Activated CD8-positive, alpha-beta memory T cell treated with anti-CD3 and anti-CD28 coated beads, Interleukin-2, amount 10 ng/mL, durations not matched to agents 7 days and 5 days (primary cell): Measurements from ENCODE around the gene SLC39A13. TPM values are rescaled to one million over a fixed set of nuclear protein-coding genes. Genes with fewer than 3 reads are reported as not detected.
A peak's percentile ranks its signal among the peaks of the same experiment; 100 is the strongest.

ENCODE experiments used
- ATAC-seq: fragments of 150-1000 bp; cut with Tn5 transposase; one replicate; pipeline ENCODE4 v1.10.0; 2021; ENCODE audit warnings: moderate library complexity
- CTCF ChIA-PET: fragments of 350-600 bp; sonication (Branson Sonifier 250); formaldehyde crosslinking; loops from one replicate; lab custom pipeline; 2021; ENCODE audit warnings: antibody characterized with exemption; lab: Charles Lee
- DNase-seq: peaks from one replicate; pipeline ENCODE4 v3.0.0-alpha.2; 2020
- H3K27ac Mint-ChIP-seq: one replicate; pipeline ENCODE4 v1.8.0; 2021; ENCODE audit warnings: mild to moderate bottlenecking, mixed read lengths
- H3K27me3 Mint-ChIP-seq: one replicate; pipeline ENCODE4 v1.8.0; 2021; ENCODE audit warnings: mixed read lengths
- H3K36me3 Mint-ChIP-seq: one replicate; pipeline ENCODE4 v1.8.0; 2021; ENCODE audit warnings: mild to moderate bottlenecking, mixed read lengths
- H3K4me1 Mint-ChIP-seq: one replicate; pipeline ENCODE4 v1.8.0; 2021; ENCODE audit warnings: mixed read lengths
- H3K4me3 Mint-ChIP-seq: one replicate; pipeline ENCODE4 v1.8.0; 2021; ENCODE audit warnings: mild to moderate bottlenecking, moderate library complexity, mixed read lengths
- H3K9me3 Mint-ChIP-seq: one replicate; pipeline ENCODE4 v1.8.0; 2022; ENCODE audit warnings: low read depth, mixed read lengths
- total RNA-seq, 2 experiments: library from RNA; stranded (reverse); gene quantifications; one replicate each; pipeline ENCODE4 v1.2.3, GENCODE V29; 2021

SLC39A13 gene
- total RNA-seq, 2 experiments from 2014 or later, result 18.2 to 22.1 TPM

DNA sequence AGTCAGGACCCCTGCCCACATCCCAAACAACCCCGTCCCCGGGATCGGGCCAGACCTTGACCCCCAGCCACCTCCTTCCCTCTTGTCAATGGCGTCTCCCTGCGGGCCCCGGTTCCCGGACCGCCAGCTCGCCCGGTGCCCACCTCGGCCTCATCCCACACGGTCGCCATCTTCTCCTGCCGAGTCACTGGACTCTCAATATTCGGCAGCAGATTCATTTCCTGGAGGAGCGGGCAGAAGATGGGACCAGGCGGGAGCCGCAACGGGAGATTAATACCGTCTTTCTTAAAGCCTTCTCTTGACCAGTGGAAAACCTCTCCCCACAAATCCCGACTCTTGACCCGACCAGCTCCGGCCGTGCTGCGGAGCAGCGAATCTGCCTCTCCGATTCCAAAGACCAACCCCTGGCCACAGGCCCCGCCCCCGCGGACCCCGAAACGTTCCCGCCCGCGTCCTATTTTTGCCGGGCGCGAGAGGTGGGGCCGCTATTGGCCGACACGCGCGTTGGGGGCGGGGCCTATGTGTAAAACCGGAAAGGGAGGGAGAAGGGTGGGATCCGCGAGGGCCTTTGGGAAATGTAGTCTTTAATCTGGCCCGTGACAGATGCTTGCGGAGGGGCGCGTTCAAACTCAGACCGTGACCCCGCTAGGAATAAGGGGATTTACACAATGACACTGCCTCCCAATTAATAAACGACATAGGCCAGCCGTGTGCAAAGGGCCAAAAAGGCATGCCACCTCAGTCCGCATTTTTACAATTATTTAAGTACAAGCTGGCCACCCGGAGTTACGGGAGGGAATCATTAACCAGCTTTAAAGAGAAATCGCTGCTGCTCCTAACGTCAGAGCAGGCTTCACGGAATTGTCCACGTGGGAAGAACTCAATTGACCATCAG lies 17.9 kb downstream of the SLC39A13 start, which contains the start of gene PSMC3:
Gene PSMC3 (minus strand): TSS at position 378 of the 895 bp plus-strand sequence. CDS start 160 bp downstream, at position 218.
- Mint-ChIP-seq H3K27me3 (no peaks in the 10 kb centered on the region), H3K9me3 (no peaks in the 10 kb centered on the region), H3K4me1 (peaks cover 31% of the 10 kb centered on the region), H3K27ac (peak within 1 kb of the TSS; percentile 100), H3K4me3 (peak within 1 kb of the TSS; percentile 100), H3K36me3 (peaks cover 32% of the 10 kb centered on the region)
- DNase-seq (peak; percentile 99), ATAC-seq (peak; percentile 97)
- CTCF ChIA-PET, result interaction anchor here (1.2 to 8.2 kb wide), 4 partner anchors 15 to 127 kb away, joined by 4 to 78 read pairs (median 10); partner anchors contain the start of gene SLC39A13

- CTCF ChIA-PET, result no interaction called here
- H3K4me1 Mint-ChIP-seq, result peaks cover 12% of the 10 kb centered on the region
Measured at GRCh38 chr11:47430524-47430923, 22.1 kb downstream of the SLC39A13 start.

GRCh38 chr11:47431356-47432083 lies 23.1 kb downstream of the SLC39A13 start:
- no peaks in the 10 kb centered on the region for H3K27me3 Mint-ChIP-seq
- CTCF ChIA-PET, result interaction anchor here (1.1 to 2.6 kb wide), 2 partner anchors 19 to 22 kb away, joined by 3 to 6 read pairs; no protein-coding TSS in a partner anchor
- no peaks in the 10 kb centered on the region for H3K36me3 Mint-ChIP-seq
- no peak overlapping the region for H3K27ac Mint-ChIP-seq
- H3K9me3 Mint-ChIP-seq, result no peaks in the 10 kb centered on the region
- H3K4me1 Mint-ChIP-seq, result peaks cover 7% of the 10 kb centered on the region
- ATAC-seq (no peak), DNase-seq (no peak)
- H3K4me3 Mint-ChIP-seq, result no peak overlapping the region

More at GRCh38 chr11:47430524-47430923, 22.1 kb downstream of the SLC39A13 start:
- H3K27me3 Mint-ChIP-seq, result no peaks in the 10 kb centered on the region
- no peaks in the 10 kb centered on the region for H3K9me3 Mint-ChIP-seq
- DNase-seq, result no peak
- peaks cover 4% of the 10 kb centered on the region for H3K36me3 Mint-ChIP-seq
- no peak for ATAC-seq
- no peak overlapping the region for H3K4me3 Mint-ChIP-seq
- H3K27ac Mint-ChIP-seq, result no peak overlapping the region

- CTCF ChIA-PET, result interaction anchor here (2.6 kb wide), 1 partner anchor 21 kb away, joined by 6 read pairs; no protein-coding TSS in a partner anchor
Measured at GRCh38 chr11:47433157-47433556, 24.8 kb downstream of the SLC39A13 start.

GRCh38 chr11:47434011-47434786 lies 25.8 kb downstream of the SLC39A13 start:
- CTCF ChIA-PET, result interaction anchor here (0.7 to 0.9 kb wide), 2 partner anchors 10 to 94 kb away, joined by 3 read pairs; no protein-coding TSS in a partner anchor
- no peak overlapping the region for H3K27ac Mint-ChIP-seq

More at GRCh38 chr11:47433157-47433556, 24.8 kb downstream of the SLC39A13 start:
- ATAC-seq (no peak), DNase-seq (no peak)
- no peaks in the 10 kb centered on the region for H3K27me3 Mint-ChIP-seq
- H3K4me1 Mint-ChIP-seq, result no peaks in the 10 kb centered on the region
- H3K9me3 Mint-ChIP-seq, result no peaks in the 10 kb centered on the region
- no peaks in the 10 kb centered on the region for H3K36me3 Mint-ChIP-seq
- H3K27ac Mint-ChIP-seq, result no peak overlapping the region
- H3K4me3 Mint-ChIP-seq, result no peak overlapping the region

GRCh38 chr11:47435687-47436086 lies 27.3 kb downstream of the SLC39A13 start:
- CTCF ChIA-PET, result no interaction called here

More at GRCh38 chr11:47434011-47434786, 25.8 kb downstream of the SLC39A13 start:
- Mint-ChIP-seq H3K27me3 (no peaks in the 10 kb centered on the region), H3K4me1 (no peaks in the 10 kb centered on the region), H3K4me3 (no peak overlapping the region), H3K36me3 (no peaks in the 10 kb centered on the region), H3K9me3 (no peaks in the 10 kb centered on the region)
- DNase-seq (no peak), ATAC-seq (no peak)

GRCh38 chr11:47436726-47437125 lies 28.3 kb downstream of the SLC39A13 start:
- no peaks in the 10 kb centered on the region for H3K36me3 Mint-ChIP-seq
- H3K4me1 Mint-ChIP-seq, result no peaks in the 10 kb centered on the region
- no peak overlapping the region for H3K27ac Mint-ChIP-seq
- DNase-seq (no peak), ATAC-seq (no peak)
- no peak overlapping the region for H3K4me3 Mint-ChIP-seq
- no peaks in the 10 kb centered on the region for H3K27me3 Mint-ChIP-seq
- CTCF ChIA-PET, result no interaction called here
- H3K9me3 Mint-ChIP-seq, result no peaks in the 10 kb centered on the region

More at GRCh38 chr11:47435687-47436086, 27.3 kb downstream of the SLC39A13 start:
- Mint-ChIP-seq H3K27me3 (no peaks in the 10 kb centered on the region), H3K9me3 (no peaks in the 10 kb centered on the region), H3K27ac (no peak overlapping the region), H3K36me3 (no peaks in the 10 kb centered on the region), H3K4me1 (no peaks in the 10 kb centered on the region), H3K4me3 (no peak overlapping the region)
- DNase-seq (no peak), ATAC-seq (no peak)

- H3K4me1 Mint-ChIP-seq, result no peaks in the 10 kb centered on the region
- ATAC-seq (no peak), DNase-seq (no peak)
- H3K27ac Mint-ChIP-seq, result no peak overlapping the region
- H3K9me3 Mint-ChIP-seq, result no peaks in the 10 kb centered on the region
- no peak overlapping the region for H3K4me3 Mint-ChIP-seq
- no peaks in the 10 kb centered on the region for H3K27me3 Mint-ChIP-seq
- no peaks in the 10 kb centered on the region for H3K36me3 Mint-ChIP-seq
- CTCF ChIA-PET, result no interaction called here
Measured at GRCh38 chr11:47437218-47437745, 28.9 kb downstream of the SLC39A13 start.

GRCh38 chr11:47437746-47438418 lies 29.5 kb downstream of the SLC39A13 start:
- no peak overlapping the region for H3K4me3 Mint-ChIP-seq
- no peak for DNase-seq
- CTCF ChIA-PET, result no interaction called here

DNA sequence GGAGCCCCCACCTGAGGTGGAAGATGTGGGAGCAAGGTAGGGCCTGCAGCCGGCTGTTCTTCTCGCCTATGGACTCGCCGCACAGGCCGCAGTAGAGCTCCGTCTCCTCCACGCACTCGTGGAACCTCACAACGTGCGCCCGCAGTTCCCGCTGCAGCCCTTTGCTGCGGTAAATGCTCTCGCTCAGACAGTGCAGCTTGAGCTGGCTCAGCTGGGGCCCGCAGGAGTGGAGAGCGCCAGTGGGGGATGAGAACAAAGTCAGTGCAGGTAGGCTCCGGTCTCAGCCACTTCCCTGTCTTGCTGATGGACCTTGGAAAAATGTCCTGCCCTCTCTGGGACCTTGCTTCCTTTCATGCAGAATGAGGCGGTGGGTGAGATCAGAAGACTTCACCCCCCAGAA lies 30.3 kb downstream of the SLC39A13 start:
- no peak for ATAC-seq
- no peak for DNase-seq
- CTCF ChIA-PET, result no interaction called here

More at GRCh38 chr11:47437746-47438418, 29.5 kb downstream of the SLC39A13 start:
- H3K9me3 Mint-ChIP-seq, result no peaks in the 10 kb centered on the region
- no peak for ATAC-seq
- H3K4me1 Mint-ChIP-seq, result no peaks in the 10 kb centered on the region
- H3K36me3 Mint-ChIP-seq, result no peaks in the 10 kb centered on the region
- no peaks in the 10 kb centered on the region for H3K27me3 Mint-ChIP-seq
- H3K27ac Mint-ChIP-seq, result no peak overlapping the region

GRCh38 chr11:47440054-47440476 lies 31.7 kb downstream of the SLC39A13 start:
- Mint-ChIP-seq H3K27me3 (no peaks in the 10 kb centered on the region), H3K4me1 (no peaks in the 10 kb centered on the region), H3K27ac (no peak overlapping the region), H3K36me3 (no peaks in the 10 kb centered on the region), H3K4me3 (no peak overlapping the region), H3K9me3 (no peaks in the 10 kb centered on the region)
- ATAC-seq (no peak), DNase-seq (no peak)
- CTCF ChIA-PET, result no interaction called here

More for the DNA sequence above, 30.3 kb downstream of the SLC39A13 start:
- Mint-ChIP-seq H3K9me3 (no peaks in the 10 kb centered on the region), H3K4me3 (no peak overlapping the region), H3K4me1 (no peaks in the 10 kb centered on the region), H3K27ac (no peak overlapping the region), H3K36me3 (no peaks in the 10 kb centered on the region), H3K27me3 (no peaks in the 10 kb centered on the region)

- H3K27me3 Mint-ChIP-seq, result no peaks in the 10 kb centered on the region
- no peak overlapping the region for H3K27ac Mint-ChIP-seq
- CTCF ChIA-PET, result no interaction called here
- no peaks in the 10 kb centered on the region for H3K9me3 Mint-ChIP-seq
- no peak for ATAC-seq
- no peak overlapping the region for H3K4me3 Mint-ChIP-seq
- no peaks in the 10 kb centered on the region for H3K4me1 Mint-ChIP-seq
- no peak for DNase-seq
- H3K36me3 Mint-ChIP-seq, result no peaks in the 10 kb centered on the region
Measured at GRCh38 chr11:47441421-47441820, 33.0 kb downstream of the SLC39A13 start.
